GM12878 (cell line): Measurements from ENCODE around the gene EHBP1L1. TPM values are rescaled to one million over a fixed set of nuclear protein-coding genes. Genes with fewer than 3 reads are reported as not detected.

ENCODE experiments used
- BHLHE40 ChIP-seq, 2 experiments: fragments of 450-650 bp in 1 of 2; IDR thresholded peaks; 2 replicates each; pipeline ENCODE4 v1.6.1; 2011 to 2017; ENCODE audit warnings: low read depth in 2 of 2, borderline replicate concordance in 1 of 2, improper control_type of control experiment in 1 of 2, low read length in 1 of 2, mild to moderate bottlenecking in 1 of 2
- BRCA1 ChIP-seq: IDR thresholded peaks from 2 replicates; pipeline ENCODE4 v1.6.1; 2011; ENCODE audit warnings: low read depth, low read length, improper control_type of control experiment
- CREM ChIP-seq: IDR thresholded peaks from 2 replicates; pipeline ENCODE4 v1.6.1; 2014; ENCODE audit warnings: antibody characterized with exemption, low read depth
- E2F8 ChIP-seq: fragments of 450-650 bp; IDR thresholded peaks from 2 replicates; pipeline ENCODE4 v1.6.1; 2018; ENCODE audit warnings: mild to moderate bottlenecking, low read depth, moderate library complexity; ENCODE audit not compliant: partially characterized antibody
- EP300 ChIP-seq, 2 experiments: fragments of 150-350 bp in 1 of 2; IDR thresholded peaks; 2 replicates each; pipeline ENCODE4 v1.6.1; 2011 to 2012; ENCODE audit warnings: low read depth in 2 of 2, low read length in 2 of 2, borderline replicate concordance in 1 of 2, improper control_type of control experiment in 1 of 2, inconsistent platforms in 1 of 2; ENCODE audit not compliant: control insufficient read depth in 1 of 2
- HDGF ChIP-seq: fragments of 450-650 bp; IDR thresholded peaks from 2 replicates; pipeline ENCODE4 v1.6.1; 2016; ENCODE audit warnings: antibody characterized with exemption
- IKZF2 ChIP-seq, 2 experiments: fragments of 450-650 bp; IDR thresholded peaks; 2 replicates each; pipeline ENCODE4 v1.6.1; 2017; ENCODE audit warnings: mild to moderate bottlenecking in 2 of 2, moderate library complexity in 2 of 2
- MEF2A ChIP-seq: IDR thresholded peaks from 2 replicates; pipeline ENCODE4 v1.6.1; 2011; ENCODE audit warnings: low read depth, mild to moderate bottlenecking, low read length, moderate library complexity; ENCODE audit not compliant: insufficient read depth
- MXI1 ChIP-seq: fragments of 150-350 bp; IDR thresholded peaks from 2 replicates; pipeline ENCODE4 v1.6.1; 2011; ENCODE audit warnings: low read depth, mild to moderate bottlenecking, inconsistent platforms, low read length, improper control_type of control experiment
- MYB ChIP-seq: fragments of 150-350 bp; IDR thresholded peaks from 2 replicates; pipeline ENCODE4 v1.6.1; 2014; ENCODE audit warnings: mild to moderate bottlenecking, low read depth, low read length, borderline replicate concordance
- NFIC ChIP-seq: IDR thresholded peaks from 2 replicates; pipeline ENCODE4 v1.6.1; 2012; ENCODE audit warnings: low read depth, mild to moderate bottlenecking, inconsistent platforms, low read length, moderate library complexity
- NFYA ChIP-seq: IDR thresholded peaks from 2 replicates; pipeline ENCODE4 v1.6.1; 2011; ENCODE audit warnings: low read depth, mild to moderate bottlenecking, low read length, improper control_type of control experiment, borderline replicate concordance
- NKRF ChIP-seq: fragments of 450-650 bp; conservative IDR thresholded peaks from 2 replicates; pipeline ENCODE4 v1.6.1; 2017; ENCODE audit warnings: mild to moderate bottlenecking, moderate library complexity
- PAX5 ChIP-seq: IDR thresholded peaks from 2 replicates; pipeline ENCODE4 v1.6.1; 2011; ENCODE audit warnings: low read depth, low read length, borderline replicate concordance
- PKNOX1 ChIP-seq: fragments of 450-650 bp; IDR thresholded peaks from 2 replicates; pipeline ENCODE4 v1.6.1; 2016; ENCODE audit warnings: mild to moderate bottlenecking
- RUNX3 ChIP-seq: IDR thresholded peaks from 2 replicates; pipeline ENCODE4 v1.6.1; 2012; ENCODE audit warnings: low read length, inconsistent platforms
- SKIL ChIP-seq: fragments of 450-650 bp; IDR thresholded peaks from 2 replicates; pipeline ENCODE4 v1.6.1; 2017; ENCODE audit warnings: mild to moderate bottlenecking, low read depth, inconsistent platforms; ENCODE audit not compliant: poor library complexity, severe bottlenecking
- SREBF2 ChIP-seq: IDR thresholded peaks from 2 replicates; pipeline ENCODE4 v1.6.1; 2012; ENCODE audit warnings: mild to moderate bottlenecking, low read length
- STAT1 ChIP-seq: fragments of 450-650 bp; conservative IDR thresholded peaks from 2 replicates; pipeline ENCODE4 v1.6.1; 2014; ENCODE audit warnings: antibody characterized with exemption, mild to moderate bottlenecking
- TARDBP ChIP-seq: IDR thresholded peaks from 2 replicates; pipeline ENCODE4 v1.6.1; 2016; ENCODE audit warnings: borderline replicate concordance
- polyA plus RNA-seq, 11 experiments: library from polyadenylated mRNA; depleted of rRNA in 4 of 11; unstranded in 6 of 11; stranded (reverse) in 5 of 11; fragments of >200 nt; fragmentation: Nextera tagmentation in 4 of 11; fragmentation: Illumina TruSeq in 1 of 11; extraction: Ambion mirVana in 4 of 11; extraction: Trizol in 1 of 11; gene quantifications; 1 replicate in 1 of 11; 2 replicates in 10 of 11; pipeline versions ENCODE4 v1.2.1 to v1.2.3, GENCODE V29; 2011 to 2016; ENCODE audit warnings: inconsistent platforms in 2 of 11, missing spikeins in 2 of 11, low read depth in 1 of 11
- total RNA-seq, 4 experiments: library from RNA; depleted of rRNA in 3 of 4; stranded (reverse); fragments of >200 nt in 3 of 4; fragmentation: Illumina TruSeq in 1 of 4; extraction: Trizol in 1 of 4; gene quantifications; 2 replicates each; pipeline versions ENCODE4 v1.2.1 to v1.2.3, GENCODE V29; 2013 to 2021

Gene EHBP1L1
- total and polyA plus RNA-seq, 10 of the 15 experiments (the other 5 are each of a cell fraction or from before 2014, with no cell fraction given), result 0.06 to 99.4 (median 32.7) TPM

- TF ChIP-seq TARDBP (0 out of 2 replicates have a peak, but pooled peaks have one; percentile 69), PKNOX1 (peak; percentile 45), EP300 (IDR thresholded peaks at IDR 0.05; ENCODE audit: borderline replicate concordance in 1 of 2, control insufficient read depth in 1 of 2, low read depth in 2 of 2, low read length in 2 of 2) (peak; percentile 82 to 95), NKRF (peak; percentile 79), MYB (peak; percentile 54; the same call in 1 of the 2 replicates), CREM (peak; percentile 71), NFIC (peak; percentile 77), SREBF2 (no peak), SKIL (peak; percentile 96), E2F8 (peak; percentile 57), HDGF (peak; percentile 20; the same call in 1 of the 2 replicates), BRCA1 (no peak), IKZF2 (IDR thresholded peaks at IDR 0.05) (peak; percentile 97 to 99), PAX5 (peak; percentile 88), NFYA (no peak), BHLHE40 (IDR thresholded peaks at IDR 0.05; ENCODE audit: borderline replicate concordance in 1 of 2, low read depth in 2 of 2, low read length in 1 of 2) (peak; percentile 68 to 88), MEF2A (peak; percentile 98), STAT1 (0 out of 2 replicates have a peak, but pooled peaks have one; percentile 38), RUNX3 (peak; percentile 92), MXI1 (peak; percentile 47)
These were observed 12.6 kb downstream of the EHBP1L1 start (continued) for GRCh38 chr11:65588199-65589054.
